GM23248 (cell line): ENCODE measurements around the gene PRR20E.
"Not testable (repeated sequence)": the region's sequence is repeated elsewhere in the genome, so short reads cannot be mapped to it uniquely, and the experiment has no call there.

Experiments used
- EZH2 ChIP-seq: fragments of 200-600 bp; sonication (generic); IDR thresholded peaks from 2 replicates; pipeline ENCODE4 v1.6.1; 2018; ENCODE audit warnings: antibody characterized with exemption, mild to moderate bottlenecking; ENCODE audit not compliant: insufficient read depth, poor library complexity, severe bottlenecking
- EZH2phosphoT487 ChIP-seq: fragments of 200-600 bp; sonication (generic); IDR thresholded peaks from 2 replicates; pipeline ENCODE4 v1.6.1; 2018; ENCODE audit warnings: antibody characterized with exemption, moderate library complexity, mild to moderate bottlenecking, low read depth; ENCODE audit not compliant: insufficient read depth

DNA sequence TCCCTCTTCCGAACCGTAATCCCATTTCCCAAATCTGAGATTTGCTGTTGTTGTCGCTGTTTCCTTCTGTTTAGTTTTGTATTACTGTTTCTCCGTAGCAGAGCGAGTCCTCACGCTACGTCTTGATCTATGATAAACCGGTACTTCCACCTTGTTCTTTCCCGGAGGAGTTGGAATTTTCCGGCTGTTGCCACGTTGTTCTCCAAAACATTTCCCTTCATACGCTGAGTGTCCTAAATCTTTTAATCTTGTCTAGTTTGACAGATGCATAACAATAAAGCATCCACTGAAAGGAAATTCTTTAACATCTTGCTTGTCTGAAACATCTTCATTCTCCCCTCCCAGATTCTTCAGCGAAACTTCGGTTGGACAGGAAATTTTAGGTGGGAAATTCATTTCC lies 18.9 kb upstream of the PRR20E start:
- not testable (repeated sequence) for TF ChIP-seq EZH2, EZH2phosphoT487
